ENCODE data around the gene SMIM32.

Gene SMIM32

GRCh38 chr5:136192526-136193321 lies at the start of gene SMIM32:
Gene SMIM32 (minus strand): TSS chr5:136193162. CDS start chr5:136192524, 638 bp downstream.
- no peak for DNase-seq (ENCODE audit: low read depth, low spot score)

DNA sequence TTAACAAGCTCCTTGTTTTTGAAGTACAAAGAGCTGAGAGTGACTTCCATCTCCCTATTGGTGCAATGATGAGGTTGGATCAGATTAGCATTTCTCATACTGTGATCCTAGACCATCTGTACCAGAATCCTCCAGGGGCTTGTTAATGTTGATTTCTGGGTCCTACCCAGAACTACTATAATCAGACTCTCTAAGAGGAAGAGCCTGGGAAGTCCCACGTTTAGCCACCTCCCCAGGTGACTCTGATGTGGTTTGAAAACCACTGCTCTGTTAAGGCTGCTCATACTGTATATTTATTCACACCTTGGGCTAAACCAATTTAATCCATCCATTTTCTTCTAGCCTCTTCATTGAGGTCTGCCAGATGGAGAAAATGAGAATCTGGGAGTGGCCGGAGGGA lies 49.6 kb upstream of the SMIM32 start:
- no peak for DNase-seq (ENCODE audit: low read depth, low spot score)

GRCh38 chr5:136242136-136242535 lies 49.2 kb upstream of the SMIM32 start:
- DNase-seq (ENCODE audit: low read depth, low spot score): no peak

- DNase-seq (ENCODE audit: low read depth, low spot score): no peak
Measured at GRCh38 chr5:136240894-136241293, 47.9 kb upstream of the SMIM32 start.

GRCh38 chr5:136236479-136237083 lies 43.6 kb upstream of the SMIM32 start:
- no peak for DNase-seq (ENCODE audit: low read depth, low spot score)

GRCh38 chr5:136235321-136235720 lies 42.4 kb upstream of the SMIM32 start:
- no peak for DNase-seq (ENCODE audit: low read depth, low spot score)

- no peak for DNase-seq (ENCODE audit: low read depth, low spot score)
Measured at GRCh38 chr5:136232316-136232715, 39.4 kb upstream of the SMIM32 start.

DNA sequence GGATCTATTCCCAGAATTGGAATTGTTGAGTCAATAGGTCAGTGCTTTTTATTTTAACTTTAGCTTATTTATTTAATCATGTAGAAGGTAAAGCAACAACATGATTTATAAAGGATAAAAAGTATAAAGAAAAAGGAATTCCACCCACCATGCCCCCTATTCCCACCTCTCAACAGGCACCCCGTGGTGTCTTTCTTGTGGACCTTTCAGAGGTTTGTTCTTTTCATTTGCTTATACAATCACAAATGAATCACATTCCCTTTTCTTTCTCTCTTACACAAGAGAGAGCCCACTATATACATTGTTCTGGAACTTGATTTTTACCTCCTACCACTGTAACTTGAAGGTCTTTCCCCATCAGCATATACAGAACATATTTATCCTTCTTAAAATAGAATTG lies 37.2 kb upstream of the SMIM32 start:
- no peak for DNase-seq (ENCODE audit: low read depth, low spot score)

DNA sequence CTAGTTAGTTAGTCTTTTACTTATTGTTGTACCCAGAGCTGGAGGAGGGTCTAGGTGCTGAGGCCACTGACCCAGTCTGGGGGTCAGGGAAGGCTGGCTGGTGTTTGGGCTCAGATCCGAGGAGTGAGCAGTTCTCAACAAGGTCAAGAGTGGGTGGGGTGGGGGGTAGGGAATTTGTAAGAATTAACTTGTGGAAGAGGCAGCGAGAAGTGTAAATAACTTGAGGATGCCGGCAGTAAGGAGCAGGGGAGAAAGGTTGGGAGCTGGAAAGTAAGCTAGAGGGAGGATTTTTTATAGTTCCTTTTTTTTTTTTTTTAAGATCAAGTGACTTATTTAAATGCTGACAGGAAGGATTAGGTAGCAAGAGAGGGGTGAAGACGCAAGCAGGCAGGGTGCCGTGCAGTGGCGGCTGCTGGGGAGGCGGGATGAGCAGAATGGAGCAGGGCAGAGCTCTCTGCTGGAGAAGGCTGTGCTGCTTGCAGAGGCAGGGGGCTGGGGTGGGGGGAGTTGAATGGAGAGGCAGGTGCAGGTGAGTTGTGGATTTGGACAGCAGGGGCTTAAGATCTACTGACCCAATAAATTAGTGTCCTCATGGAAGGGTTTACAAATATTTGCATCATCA lies 35.3 kb upstream of the SMIM32 start:
- DNase-seq (ENCODE audit: low read depth, low spot score): no peak

- DNase-seq (ENCODE audit: low read depth, low spot score): no peak
Measured at GRCh38 chr5:136226401-136226800, 33.4 kb upstream of the SMIM32 start.

- DNase-seq (ENCODE audit: low read depth, low spot score): no peak
Measured at GRCh38 chr5:136225796-136226195, 32.8 kb upstream of the SMIM32 start.

GRCh38 chr5:136222580-136223235 lies 29.7 kb upstream of the SMIM32 start:
- no peak for DNase-seq (ENCODE audit: low read depth, low spot score)

- no peak for DNase-seq (ENCODE audit: low read depth, low spot score)
Measured at GRCh38 chr5:136221340-136221739, 28.4 kb upstream of the SMIM32 start.

DNA sequence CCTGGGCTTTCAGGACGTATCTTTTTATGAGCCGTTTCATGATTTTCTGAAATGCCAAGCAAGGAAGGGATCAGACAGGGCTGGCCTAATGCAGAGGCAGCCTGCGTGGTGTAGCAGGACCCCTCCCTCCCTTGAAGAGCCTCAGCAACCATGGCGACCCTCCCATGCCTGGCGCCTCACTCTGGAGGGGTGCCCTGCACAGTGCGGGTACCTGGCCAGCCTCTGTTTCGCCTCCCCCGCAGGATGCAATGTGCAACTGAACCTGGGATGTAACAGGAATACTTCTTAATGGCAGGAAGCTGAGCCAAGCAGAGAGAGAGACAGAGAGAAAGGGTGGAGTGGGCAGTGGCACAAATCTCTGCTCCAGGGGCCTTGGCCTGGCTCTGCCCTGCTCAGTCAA lies 23.3 kb upstream of the SMIM32 start:
- DNase-seq (ENCODE audit: low read depth, low spot score): no peak

GRCh38 chr5:136215812-136216211 lies 22.9 kb upstream of the SMIM32 start:
- no peak for DNase-seq (ENCODE audit: low read depth, low spot score)

GRCh38 chr5:136213919-136214493 lies 21.0 kb upstream of the SMIM32 start:
- DNase-seq (ENCODE audit: low read depth, low spot score): no peak

GRCh38 chr5:136212252-136212721 lies 19.3 kb upstream of the SMIM32 start:
- DNase-seq (ENCODE audit: low read depth, low spot score): no peak

DNA sequence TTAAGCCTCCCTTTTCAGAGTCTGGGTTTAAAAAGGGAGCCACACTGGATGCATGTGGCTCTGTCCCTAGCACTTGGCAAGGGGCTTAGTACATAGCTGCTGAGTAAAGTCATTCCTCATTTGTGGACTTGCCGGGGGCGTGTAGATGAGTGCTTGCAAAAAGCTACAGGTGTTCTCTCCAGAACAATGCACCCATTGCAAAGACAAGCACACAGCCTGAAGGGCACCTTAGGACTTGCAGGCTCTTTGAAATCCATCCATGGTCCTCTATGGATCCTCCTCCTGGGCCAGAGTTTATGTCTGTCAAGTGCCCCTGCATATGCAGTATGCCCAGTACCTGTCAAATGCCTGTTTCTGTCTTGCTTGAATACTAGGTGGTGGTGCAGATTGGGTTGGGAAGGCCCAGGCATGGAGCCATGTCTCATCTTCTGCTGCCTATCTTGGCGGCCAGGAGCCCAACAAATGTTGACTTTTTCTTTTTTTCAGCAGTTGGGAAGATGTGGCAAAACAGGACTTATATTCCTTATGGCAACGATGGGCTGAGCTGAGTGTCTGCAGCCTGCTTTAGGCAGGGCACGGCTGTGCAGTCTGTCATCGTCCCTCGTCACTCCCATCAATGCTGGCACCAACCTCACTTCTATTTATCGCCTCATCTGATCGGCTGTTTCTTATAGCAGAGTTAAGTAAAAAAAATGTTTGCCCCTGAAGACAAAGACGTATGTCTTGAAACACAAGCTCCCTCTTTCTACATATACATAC lies 18.5 kb upstream of the SMIM32 start:
- no peak for DNase-seq (ENCODE audit: low read depth, low spot score)

GRCh38 chr5:136210259-136210658 lies 17.3 kb upstream of the SMIM32 start:
- DNase-seq (ENCODE audit: low read depth, low spot score): no peak

DNA sequence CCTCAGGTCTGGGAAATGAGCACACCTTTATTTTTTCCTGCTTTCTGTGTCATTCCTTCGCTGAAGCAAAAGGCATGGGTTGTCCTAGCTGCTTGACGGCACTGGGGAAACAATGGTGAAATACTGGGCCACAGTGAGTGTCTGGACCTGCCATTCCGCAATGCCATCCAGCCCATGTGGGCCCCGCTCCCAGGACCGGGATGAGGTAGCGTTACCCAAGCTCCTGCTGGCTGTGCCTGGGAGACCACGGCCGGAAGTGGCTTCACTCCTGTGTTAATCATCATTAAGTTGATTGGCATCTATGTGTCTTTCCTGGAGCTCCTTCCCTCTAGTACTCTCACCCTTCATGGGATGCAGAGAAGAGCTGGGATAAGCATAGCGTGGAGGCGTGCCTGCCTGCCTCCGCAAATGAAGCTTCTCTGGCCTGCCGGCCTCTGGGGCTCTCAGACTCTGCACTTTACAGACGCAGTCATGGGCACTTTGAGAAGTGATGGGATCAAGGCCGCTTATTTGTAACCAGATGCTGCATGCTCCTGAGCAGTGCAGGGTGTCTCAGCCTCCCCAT lies 16.5 kb upstream of the SMIM32 start:
- no peak for DNase-seq (ENCODE audit: low read depth, low spot score)

GRCh38 chr5:136208916-136209315 lies 16.0 kb upstream of the SMIM32 start:
- DNase-seq (ENCODE audit: low read depth, low spot score): no peak
